Lung (tissue), 12 donors: Measurements from ENCODE around the gene PSMB3. TPM values are rescaled to one million over a fixed set of nuclear protein-coding genes. Genes with fewer than 3 reads are reported as not detected.

Source experiments
- ATAC-seq: fragments of 200-7000 bp; cut with Tn5 transposase; one replicate; pipeline ENCODE4 v1.9.1; 2020; ENCODE audit warnings: moderate number of reproducible peaks; ENCODE audit not compliant: insufficient read depth, low FRiP score
- DNase-seq, 3 donors: peaks; one replicate each; pipeline ENCODE4 v3.0.0-alpha.2; 2013 to 2017
- H3K27ac ChIP-seq, 2 donors: one replicate each; pipeline ENCODE4 v1.5.1; 2013; ENCODE audit warnings: mild to moderate bottlenecking in 2 of 2, moderate library complexity in 2 of 2, control low read depth in 1 of 2, inconsistent platforms in 1 of 2, low read depth in 1 of 2, low read length in 1 of 2
- H3K27me3 ChIP-seq, 3 donors: one replicate each; pipeline ENCODE4 v1.5.1; 2013; ENCODE audit warnings: low read length in 2 of 3; ENCODE audit not compliant: control insufficient read depth in 3 of 3, insufficient read depth in 3 of 3
- H3K36me3 ChIP-seq, 4 donors: one replicate each; pipeline ENCODE4 v1.5.1; 2013; ENCODE audit warnings: low read length in 4 of 4, mild to moderate bottlenecking in 1 of 4, moderate library complexity in 1 of 4; ENCODE audit not compliant: control insufficient read depth in 4 of 4, insufficient read depth in 4 of 4
- H3K4me1 ChIP-seq, 5 donors: one replicate each; pipeline ENCODE4 v1.5.1; 2013; ENCODE audit warnings: low read length in 5 of 5, mild to moderate bottlenecking in 2 of 5, moderate library complexity in 1 of 5; ENCODE audit not compliant: control insufficient read depth in 5 of 5, insufficient read depth in 5 of 5
- H3K4me3 ChIP-seq: one replicate; pipeline ENCODE4 v1.5.1; 2013; ENCODE audit warnings: mild to moderate bottlenecking, control low read depth, moderate library complexity
- H3K9ac ChIP-seq, 2 donors: one replicate each; pipeline ENCODE4 v1.5.1; 2013; ENCODE audit warnings: low read length in 2 of 2, control low read depth in 1 of 2; ENCODE audit not compliant: insufficient read depth in 1 of 2
- H3K9me3 ChIP-seq, 4 donors: one replicate each; pipeline ENCODE4 v1.5.1; 2013; ENCODE audit warnings: low read length in 3 of 4, mild to moderate bottlenecking in 1 of 4, moderate library complexity in 1 of 4; ENCODE audit not compliant: control insufficient read depth in 4 of 4, insufficient read depth in 3 of 4
- CTCF ChIP-seq: IDR thresholded peaks from 2 replicates; pipeline ENCODE4 v1.5.1; 2012; ENCODE audit warnings: mild to moderate bottlenecking; ENCODE audit errors: control extremely low read depth, extremely low read depth
- WGBS, 2 donors: extraction: QIAGEN DNeasy Blood & Tissue Kit; methylation state at CpG; one replicate each; pipeline ENCODE4 v1.1.7; 2013; 5-methylcytosine and 5-hydroxymethylcytosine counted together
- polyA plus RNA-seq, 2 donors: library from polyadenylated mRNA; stranded (reverse); fragments of 200-250 nt; gene quantifications; one replicate each; pipeline ENCODE4 v1.2.1, GENCODE V29; 2013
- total RNA-seq, 2 donors: library from RNA; depleted of rRNA in 1 of 2; stranded (reverse); fragments of >200 nt in 1 of 2; gene quantifications; one replicate each; pipeline ENCODE4 v1.2.1, GENCODE V29; 2014 to 2021
- donor health status: control.
- donor health status: control.
- donor health status: Bipolar disorder and iron deficiency.
- donor health status: healthy.
- donor health status: DM: yes; HTN: yes; CAD: no.

The PSMB3 gene
- total and polyA plus RNA-seq, 4 donors = 81.3 to 374 (median 234) TPM

GRCh38 chr17:38773258-38773657, 20.7 kb downstream of the PSMB3 start:
- H3K27me3 ChIP-seq = no peaks in the 10 kb centered on the region
- H3K36me3 ChIP-seq = peaks cover 47 to 63% (median 55%) of the 10 kb centered on the region in 4 donors
- ATAC-seq = no peak
- no peak for DNase-seq
- TF ChIP-seq CTCF = no peak
- no peak overlapping the region for H3K9ac ChIP-seq
- H3K4me3 ChIP-seq = no peak overlapping the region
- no peaks in the 10 kb centered on the region for H3K4me1 ChIP-seq
- H3K27ac ChIP-seq = no peak overlapping the region
- H3K9me3 ChIP-seq = no peaks in the 10 kb centered on the region

- no peak for ATAC-seq
- Histone ChIP-seq H3K9ac (no peak overlapping the region), H3K27ac (no peak overlapping the region), H3K27me3 (no peaks in the 10 kb centered on the region), H3K4me3 (no peak overlapping the region), H3K9me3 (no peaks in the 10 kb centered on the region), H3K36me3 (peaks cover 45 to 76% (median 66%) of the 10 kb centered on the region in 4 donors), H3K4me1 (no peaks in the 10 kb centered on the region)
- WGBS, 2 donors = 75 to 81% methylated on average over 7 of the region's 7 CpGs
- no peak for TF ChIP-seq CTCF
- DNase-seq = no peak
Measured at GRCh38 chr17:38777641-38778250, 25.2 kb downstream of the PSMB3 start.

GRCh38 chr17:38779965-38780752, 27.6 kb downstream of the PSMB3 start:
- no peaks in the 10 kb centered on the region for H3K9me3 ChIP-seq
- TF ChIP-seq CTCF = no peak
- ATAC-seq (no peak), DNase-seq (no peak)
- no peak overlapping the region for H3K9ac ChIP-seq
- no peak overlapping the region for H3K4me3 ChIP-seq
- H3K27me3 ChIP-seq = no peaks in the 10 kb centered on the region
- peaks cover 45 to 76% (median 64%) of the 10 kb centered on the region in 4 donors for H3K36me3 ChIP-seq
- H3K4me1 ChIP-seq = peaks cover 0 to 2% (median 0%) of the 10 kb centered on the region in 5 donors
- H3K27ac ChIP-seq = no peak overlapping the region
- 93 to 94% methylated on average over 23 of the region's 23 CpGs for WGBS, 2 donors
